ENCODE results near the gene MYO3B.
A peak's percentile ranks its signal among the peaks of the same experiment; 100 is the strongest.

MYO3B gene

DNA sequence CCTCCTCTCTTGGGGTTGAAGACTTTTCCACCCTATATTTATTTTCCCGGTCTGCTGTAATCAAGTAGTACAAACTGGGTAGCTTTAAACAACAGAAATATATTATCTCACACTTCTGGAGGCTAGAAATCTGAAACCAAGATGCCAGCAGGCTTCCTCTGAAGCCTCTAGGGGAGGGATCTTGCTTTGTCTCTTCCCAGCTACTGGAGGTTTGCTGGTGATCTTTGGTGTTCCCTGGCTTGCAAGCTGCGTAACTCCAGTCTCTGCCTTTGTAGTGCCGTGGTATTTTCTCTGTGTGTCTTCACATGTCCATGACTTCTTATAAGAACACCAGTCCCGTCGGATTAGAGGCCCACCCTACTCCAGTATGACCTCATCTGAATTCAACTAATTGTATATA lies 44.4 kb downstream of the MYO3B start:
- no peak overlapping the region for H3K4me3 ChIP-seq (ENCODE audit: low read depth, low read length)
- no peak for DNase-seq (ENCODE audit: low read depth)
- TF ChIP-seq, protein P1, sequence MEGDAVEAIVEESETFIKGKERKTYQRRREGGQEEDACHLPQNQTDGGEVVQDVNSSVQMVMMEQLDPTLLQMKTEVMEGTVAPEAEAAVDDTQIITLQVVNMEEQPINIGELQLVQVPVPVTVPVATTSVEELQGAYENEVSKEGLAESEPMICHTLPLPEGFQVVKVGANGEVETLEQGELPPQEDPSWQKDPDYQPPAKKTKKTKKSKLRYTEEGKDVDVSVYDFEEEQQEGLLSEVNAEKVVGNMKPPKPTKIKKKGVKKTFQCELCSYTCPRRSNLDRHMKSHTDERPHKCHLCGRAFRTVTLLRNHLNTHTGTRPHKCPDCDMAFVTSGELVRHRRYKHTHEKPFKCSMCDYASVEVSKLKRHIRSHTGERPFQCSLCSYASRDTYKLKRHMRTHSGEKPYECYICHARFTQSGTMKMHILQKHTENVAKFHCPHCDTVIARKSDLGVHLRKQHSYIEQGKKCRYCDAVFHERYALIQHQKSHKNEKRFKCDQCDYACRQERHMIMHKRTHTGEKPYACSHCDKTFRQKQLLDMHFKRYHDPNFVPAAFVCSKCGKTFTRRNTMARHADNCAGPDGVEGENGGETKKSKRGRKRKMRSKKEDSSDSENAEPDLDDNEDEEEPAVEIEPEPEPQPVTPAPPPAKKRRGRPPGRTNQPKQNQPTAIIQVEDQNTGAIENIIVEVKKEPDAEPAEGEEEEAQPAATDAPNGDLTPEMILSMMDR (IDR thresholded peaks at IDR 0.05; ENCODE audit: low read depth, low read length, missing control alignments) = no peak

DNA sequence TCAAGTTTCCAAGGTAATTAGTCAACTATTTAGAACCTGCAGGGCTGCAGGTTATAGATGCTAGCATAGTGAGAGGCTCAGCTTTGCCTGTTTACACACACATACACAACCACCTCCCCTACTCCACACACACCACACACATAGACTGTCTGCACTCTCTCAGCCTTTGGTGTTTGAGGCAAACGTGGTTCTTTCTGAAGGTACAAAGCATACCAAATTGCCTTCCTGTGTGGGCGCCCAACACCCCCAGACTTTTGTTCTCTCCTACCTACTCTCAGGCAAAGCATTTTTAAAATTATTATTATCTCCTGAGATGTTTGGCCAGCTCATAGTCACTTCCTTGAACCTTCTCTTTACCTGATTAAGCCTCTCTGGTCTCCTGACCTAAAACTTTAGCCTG lies 44.9 kb downstream of the MYO3B start:
- no peak overlapping the region for H3K4me3 ChIP-seq (ENCODE audit: low read depth, low read length)
- DNase-seq (ENCODE audit: low read depth) = no peak
- TF ChIP-seq, protein P1 (IDR thresholded peaks at IDR 0.05; ENCODE audit: low read depth, low read length, missing control alignments) = no peak

DNA sequence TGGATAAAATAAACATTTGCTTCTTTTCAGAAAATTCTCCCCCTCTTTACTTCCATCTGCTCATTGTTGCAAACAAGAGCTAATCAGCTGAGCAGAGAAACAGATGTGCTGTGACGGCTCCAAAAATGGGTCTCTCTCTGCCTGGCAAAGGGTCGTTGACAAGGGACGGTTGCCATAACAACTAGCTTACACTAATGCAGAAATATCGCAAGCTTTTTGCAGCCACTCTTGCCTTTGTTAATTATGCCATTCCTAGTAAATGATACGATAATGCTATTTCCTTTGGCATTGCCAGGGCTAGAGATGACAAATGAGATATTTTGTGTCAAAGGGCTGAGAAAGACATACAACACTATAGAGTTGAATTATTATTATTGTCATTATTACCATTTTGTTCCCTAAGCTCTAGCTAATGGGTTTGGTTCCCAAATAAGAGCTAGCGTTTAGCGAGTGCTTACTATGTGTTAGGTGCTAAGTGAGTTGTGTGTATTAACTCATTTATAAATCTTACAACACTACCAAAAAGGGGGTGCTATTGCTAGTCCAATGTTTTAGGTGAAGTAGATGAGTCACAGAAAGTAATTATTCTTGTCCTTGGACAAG lies 46.8 kb downstream of the MYO3B start:
- TF ChIP-seq, protein P1 (IDR thresholded peaks at IDR 0.05; ENCODE audit: low read depth, low read length, missing control alignments) = no peak
- DNase-seq (ENCODE audit: low read depth) = no peak
- no peak overlapping the region for H3K4me3 ChIP-seq (ENCODE audit: low read depth, low read length)

DNA sequence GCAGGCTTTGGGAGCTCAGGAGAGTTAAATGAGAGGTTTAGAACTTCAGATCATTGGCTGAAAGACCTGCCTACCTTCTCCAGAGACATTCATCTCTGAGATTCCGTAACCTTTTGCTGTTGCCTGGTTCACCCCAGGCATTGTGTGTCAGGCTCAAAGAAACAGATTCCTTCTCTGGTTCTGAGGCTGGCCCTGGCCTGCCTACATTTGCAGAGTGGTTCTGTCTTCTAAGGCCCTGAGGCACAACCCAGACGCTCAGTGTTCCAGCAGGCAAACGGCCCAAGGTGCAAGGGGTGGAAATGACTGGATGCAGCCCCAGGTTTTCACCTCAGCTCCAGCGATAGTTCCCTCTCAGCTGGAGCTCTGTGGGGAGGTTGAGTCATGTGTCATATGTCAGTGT lies 48.3 kb downstream of the MYO3B start:
- TF ChIP-seq, protein P1 (IDR thresholded peaks at IDR 0.05; ENCODE audit: low read depth, low read length, missing control alignments) = no peak
- H3K4me3 ChIP-seq (ENCODE audit: low read depth, low read length) = no peak overlapping the region
- no peak for DNase-seq (ENCODE audit: low read depth)

DNA sequence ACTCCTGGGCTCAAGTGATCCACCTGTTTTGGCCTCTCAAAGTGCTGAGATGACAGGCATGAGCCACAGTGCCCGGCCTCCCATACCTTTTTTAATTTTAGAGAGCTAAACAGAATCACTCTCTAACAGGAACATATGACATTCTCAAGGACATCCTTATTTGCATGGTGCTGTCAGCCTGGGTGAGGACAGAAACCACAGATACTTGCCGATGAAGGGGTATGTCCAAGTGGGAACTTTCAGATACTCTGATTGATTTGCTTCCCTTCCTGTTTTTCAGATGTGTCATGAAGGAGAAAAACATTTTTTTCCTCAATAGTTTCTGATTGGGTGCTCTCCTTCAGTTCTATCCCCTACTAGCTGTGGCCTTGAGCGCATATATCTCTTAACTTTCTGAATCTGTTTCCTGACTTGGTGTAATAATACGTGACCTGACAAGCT lies 49.6 kb downstream of the MYO3B start:
- no peak overlapping the region; the same call in 1 of the 2 replicates for H3K4me3 ChIP-seq (ENCODE audit: low read depth, low read length)
- TF ChIP-seq, protein P1 (IDR thresholded peaks at IDR 0.05; ENCODE audit: low read depth, low read length, missing control alignments) = no peak
- DNase-seq (ENCODE audit: low read depth) = peak; percentile 44

DNA sequence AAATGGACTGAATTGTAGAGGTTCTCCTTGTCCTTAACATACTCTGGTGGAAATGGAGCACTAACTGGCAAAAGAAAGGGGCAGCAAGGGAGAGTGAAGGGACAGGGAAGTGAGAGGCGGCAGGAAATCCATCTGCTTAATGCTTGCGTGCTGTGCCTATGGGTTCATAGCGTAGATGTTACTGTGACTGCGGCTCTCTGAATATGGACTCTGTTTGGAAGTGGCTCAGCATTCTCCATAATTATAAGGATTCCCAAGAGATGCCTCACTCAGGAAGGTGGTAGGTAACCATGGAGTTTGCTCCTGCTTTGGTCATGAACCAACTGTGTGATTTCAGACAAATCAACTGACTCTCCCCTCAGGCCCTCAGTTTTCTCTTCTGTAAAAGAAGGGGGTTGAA lies 50.0 kb downstream of the MYO3B start:
- H3K4me3 ChIP-seq (ENCODE audit: low read depth, low read length) = no peak overlapping the region; the same call in 1 of the 2 replicates
- TF ChIP-seq, protein P1 (IDR thresholded peaks at IDR 0.05; ENCODE audit: low read depth, low read length, missing control alignments) = no peak
- DNase-seq (ENCODE audit: low read depth) = no peak

DNA sequence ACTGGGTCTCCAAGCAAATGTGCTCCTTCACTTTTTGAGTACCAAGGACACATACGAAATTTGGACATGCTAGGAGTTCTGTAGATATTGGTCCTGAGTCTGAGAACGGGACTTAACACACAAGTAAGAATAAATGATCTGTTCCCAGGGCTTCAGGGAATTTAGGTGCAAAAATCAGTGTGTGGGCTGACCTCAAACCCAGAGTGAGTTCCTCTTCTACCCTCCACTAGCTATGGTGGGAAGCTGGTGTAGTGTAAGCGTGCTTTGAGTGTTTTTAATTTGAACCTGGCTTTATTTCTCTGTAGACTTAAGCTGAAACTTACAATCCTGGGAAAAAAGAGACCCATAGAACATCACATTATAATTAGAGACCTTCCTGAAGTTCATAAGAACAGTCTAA lies 50.5 kb downstream of the MYO3B start:
- TF ChIP-seq, protein P1 (IDR thresholded peaks at IDR 0.05; ENCODE audit: low read depth, low read length, missing control alignments) = no peak
- no peak for DNase-seq (ENCODE audit: low read depth)
- H3K4me3 ChIP-seq (ENCODE audit: low read depth, low read length) = no peak overlapping the region
